ENCODE measurements around the gene ZCCHC24. TPM values are rescaled to one million over a fixed set of nuclear protein-coding genes. Genes with fewer than 3 reads are reported as not detected.

ZCCHC24 gene
- total RNA-seq, 1 donor from 2014 or later, result 57.0 TPM

DNA sequence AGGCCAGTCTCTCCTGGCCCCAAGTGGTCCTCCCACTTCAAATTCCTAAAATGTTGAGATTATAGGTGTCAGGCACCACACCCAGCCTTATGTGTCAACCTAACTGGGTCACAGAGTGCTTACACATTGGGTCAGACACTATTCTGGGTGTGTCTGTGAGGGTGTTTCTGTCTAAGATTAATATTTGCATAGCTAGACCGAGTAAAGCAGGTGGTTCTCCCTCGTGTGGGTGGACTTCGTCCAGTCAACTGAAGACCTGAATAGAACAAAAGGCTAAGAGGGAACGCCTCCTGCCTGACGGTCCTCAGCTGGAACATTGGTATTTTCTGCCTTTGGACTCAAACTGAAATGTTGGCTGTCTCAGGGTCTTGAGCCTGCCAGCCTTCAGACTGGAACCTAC lies 86.6 kb downstream of the ZCCHC24 start:
- Histone ChIP-seq H3K27ac (no peak overlapping the region), H3K4me3 (no peak overlapping the region), H3K4me1 (no peaks in the 10 kb centered on the region), H3K9me3 (no peaks in the 10 kb centered on the region), H3K36me3 (peaks cover 0 to 13% of the 10 kb centered on the region in 2 donors), H3K27me3 (no peaks in the 10 kb centered on the region)
- DNase-seq (ENCODE audit: extremely low spot score in 2 of 2), result peak; percentile 32 to 64
- intact Hi-C loops (cut with DNase I), result no loop called here
- TF ChIP-seq, protein P1, sequence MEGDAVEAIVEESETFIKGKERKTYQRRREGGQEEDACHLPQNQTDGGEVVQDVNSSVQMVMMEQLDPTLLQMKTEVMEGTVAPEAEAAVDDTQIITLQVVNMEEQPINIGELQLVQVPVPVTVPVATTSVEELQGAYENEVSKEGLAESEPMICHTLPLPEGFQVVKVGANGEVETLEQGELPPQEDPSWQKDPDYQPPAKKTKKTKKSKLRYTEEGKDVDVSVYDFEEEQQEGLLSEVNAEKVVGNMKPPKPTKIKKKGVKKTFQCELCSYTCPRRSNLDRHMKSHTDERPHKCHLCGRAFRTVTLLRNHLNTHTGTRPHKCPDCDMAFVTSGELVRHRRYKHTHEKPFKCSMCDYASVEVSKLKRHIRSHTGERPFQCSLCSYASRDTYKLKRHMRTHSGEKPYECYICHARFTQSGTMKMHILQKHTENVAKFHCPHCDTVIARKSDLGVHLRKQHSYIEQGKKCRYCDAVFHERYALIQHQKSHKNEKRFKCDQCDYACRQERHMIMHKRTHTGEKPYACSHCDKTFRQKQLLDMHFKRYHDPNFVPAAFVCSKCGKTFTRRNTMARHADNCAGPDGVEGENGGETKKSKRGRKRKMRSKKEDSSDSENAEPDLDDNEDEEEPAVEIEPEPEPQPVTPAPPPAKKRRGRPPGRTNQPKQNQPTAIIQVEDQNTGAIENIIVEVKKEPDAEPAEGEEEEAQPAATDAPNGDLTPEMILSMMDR (IDR thresholded peaks at IDR 0.05), result no peak
- TF ChIP-seq POLR2AphosphoS5 (IDR thresholded peaks at IDR 0.05; ENCODE audit: insufficient read depth in 1 of 2, low read depth in 1 of 2) (no peak), POLR2A (IDR thresholded peaks at IDR 0.05) (no peak)

DNA sequence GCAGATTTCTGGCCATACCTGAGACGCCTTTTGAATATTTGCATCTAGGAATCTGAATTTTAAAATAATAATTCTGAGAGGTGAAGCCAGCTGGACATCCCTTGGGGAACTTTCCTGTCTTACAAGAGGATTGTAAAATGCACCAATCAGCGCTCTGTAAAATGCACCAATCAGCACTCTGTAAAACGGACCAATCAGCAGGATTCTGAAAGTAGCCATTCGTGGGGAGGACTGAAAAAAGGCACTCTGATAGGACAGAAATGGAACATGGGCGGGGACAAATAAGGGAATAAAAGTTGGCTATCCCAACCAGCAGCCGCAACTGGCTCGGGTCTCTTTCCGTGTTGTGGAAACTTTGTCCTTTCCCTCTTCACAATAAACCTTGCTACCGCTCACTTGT lies 88.2 kb downstream of the ZCCHC24 start:
- H3K36me3 ChIP-seq, result peaks cover 0 to 29% of the 10 kb centered on the region in 2 donors
- H3K27me3 ChIP-seq, result no peaks in the 10 kb centered on the region
- DNase-seq (ENCODE audit: extremely low spot score in 2 of 2), result no peak
- no peak overlapping the region for H3K4me3 ChIP-seq
- intact Hi-C loops (cut with DNase I), result no loop called here
- TF ChIP-seq POLR2A (IDR thresholded peaks at IDR 0.05) (no peak), POLR2AphosphoS5 (IDR thresholded peaks at IDR 0.05; ENCODE audit: insufficient read depth in 1 of 2, low read depth in 1 of 2) (no peak)
- TF ChIP-seq, protein P1 (IDR thresholded peaks at IDR 0.05), result no peak
- H3K9me3 ChIP-seq, result no peaks in the 10 kb centered on the region
- no peaks in the 10 kb centered on the region for H3K4me1 ChIP-seq
- no peak overlapping the region for H3K27ac ChIP-seq

DNA sequence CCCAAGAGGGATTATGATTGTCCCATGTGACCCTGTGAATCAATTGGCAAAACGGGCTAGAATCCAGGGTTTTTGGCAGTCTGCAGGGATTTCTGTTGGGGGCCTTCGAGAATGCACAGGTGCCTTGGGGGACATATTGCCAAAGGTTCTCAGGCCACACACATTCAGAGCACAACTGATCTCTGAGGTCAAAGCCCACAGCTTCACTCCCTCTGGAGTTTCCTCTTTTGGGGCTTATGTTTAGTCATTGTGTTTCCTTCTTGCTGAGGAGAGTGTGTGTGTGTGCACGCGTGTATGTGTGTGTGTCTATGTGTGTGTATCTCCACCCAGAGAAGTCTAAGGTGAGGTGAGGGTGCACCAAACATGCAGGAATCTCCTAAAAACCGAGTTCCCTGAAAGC lies 89.3 kb downstream of the ZCCHC24 start:
- Histone ChIP-seq H3K27ac (no peak overlapping the region), H3K4me1 (no peaks in the 10 kb centered on the region), H3K36me3 (peaks cover 0 to 40% of the 10 kb centered on the region in 2 donors), H3K27me3 (no peaks in the 10 kb centered on the region), H3K4me3 (no peak overlapping the region), H3K9me3 (no peaks in the 10 kb centered on the region)
- TF ChIP-seq, protein P1 (IDR thresholded peaks at IDR 0.05), result no peak
- TF ChIP-seq POLR2AphosphoS5 (IDR thresholded peaks at IDR 0.05; ENCODE audit: insufficient read depth in 1 of 2, low read depth in 1 of 2) (no peak), POLR2A (IDR thresholded peaks at IDR 0.05) (no peak)
- intact Hi-C loops (cut with DNase I), result no loop called here
- peak in 1 of 2 donors; percentile 67 for DNase-seq (ENCODE audit: extremely low spot score in 2 of 2)

DNA sequence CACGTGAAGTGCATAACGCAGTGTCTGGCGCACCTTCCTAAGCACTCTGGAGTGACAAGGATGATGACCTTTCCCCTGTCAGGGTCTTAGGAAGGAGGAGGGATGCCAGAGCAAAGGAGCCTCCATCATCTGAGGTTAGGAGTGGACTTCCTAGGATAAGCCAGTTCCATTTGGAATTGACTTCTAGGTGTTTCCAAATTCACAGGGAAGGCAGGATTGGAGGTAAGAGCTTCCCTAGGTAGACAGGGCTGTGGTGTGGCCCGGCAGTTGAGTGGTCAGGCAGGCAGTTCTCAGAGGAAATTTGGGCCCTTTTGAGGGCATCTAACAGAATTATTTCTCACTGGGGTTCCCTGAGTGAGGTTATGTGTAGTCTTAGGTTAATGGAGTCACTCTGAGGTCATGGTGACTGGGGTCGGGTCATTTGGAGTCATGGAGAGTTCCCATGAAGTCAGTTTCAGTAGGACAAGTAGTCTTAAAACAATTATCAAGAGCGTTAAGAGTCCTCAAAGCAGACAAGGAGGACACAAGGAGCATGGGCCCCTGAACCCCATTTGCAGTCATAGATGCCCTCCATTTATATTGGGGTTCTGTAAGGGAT lies 89.9 kb downstream of the ZCCHC24 start:
- TF ChIP-seq POLR2AphosphoS5 (IDR thresholded peaks at IDR 0.05; ENCODE audit: insufficient read depth in 1 of 2, low read depth in 1 of 2) (no peak), POLR2A (IDR thresholded peaks at IDR 0.05) (no peak)
- TF ChIP-seq, protein P1 (IDR thresholded peaks at IDR 0.05), result no peak
- Histone ChIP-seq H3K4me3 (no peak overlapping the region), H3K9me3 (no peaks in the 10 kb centered on the region), H3K4me1 (no peaks in the 10 kb centered on the region), H3K27ac (no peak overlapping the region), H3K36me3 (peaks cover 0 to 46% of the 10 kb centered on the region in 2 donors), H3K27me3 (no peaks in the 10 kb centered on the region)
- DNase-seq (ENCODE audit: extremely low spot score in 2 of 2), result peak in 1 of 2 donors; percentile 34
- intact Hi-C loops (cut with DNase I), result no loop called here

DNA sequence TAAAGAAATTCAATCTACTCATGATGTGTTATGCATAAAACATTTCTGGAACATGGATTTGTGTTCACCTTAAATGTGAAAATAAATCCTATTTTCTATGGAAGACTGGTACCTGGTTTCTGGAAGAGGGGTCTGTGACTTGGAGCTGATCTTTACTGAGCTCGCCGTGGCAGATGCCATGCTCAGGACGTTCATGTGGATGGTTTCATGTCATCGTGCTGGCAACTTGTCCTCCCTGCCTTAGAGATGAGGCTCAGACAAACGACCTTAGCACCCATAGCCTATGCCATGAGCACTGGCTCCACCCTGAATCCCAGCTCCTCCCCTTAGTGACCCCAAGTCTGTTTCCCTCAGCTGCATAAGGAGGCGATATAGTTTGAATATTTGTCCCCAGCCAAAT lies 90.8 kb downstream of the ZCCHC24 start:
- H3K36me3 ChIP-seq, result peaks cover 0 to 51% of the 10 kb centered on the region in 2 donors
- TF ChIP-seq, protein P1 (IDR thresholded peaks at IDR 0.05), result no peak
- TF ChIP-seq POLR2A (IDR thresholded peaks at IDR 0.05) (no peak), POLR2AphosphoS5 (IDR thresholded peaks at IDR 0.05; ENCODE audit: insufficient read depth in 1 of 2, low read depth in 1 of 2) (no peak)
- no peak overlapping the region for H3K27ac ChIP-seq
- peaks cover under 1% of the 10 kb centered on the region for H3K4me1 ChIP-seq
- H3K27me3 ChIP-seq, result no peaks in the 10 kb centered on the region
- intact Hi-C loops (cut with DNase I), result no loop called here
- no peaks in the 10 kb centered on the region for H3K9me3 ChIP-seq
- no peak overlapping the region for H3K4me3 ChIP-seq
- DNase-seq (ENCODE audit: extremely low spot score in 2 of 2), result peak in 1 of 2 donors; percentile 47
